Measurements from ENCODE around the gene ZFYVE21. TPM values are rescaled to one million over a fixed set of nuclear protein-coding genes. Genes with fewer than 3 reads are reported as not detected.

Gene ZFYVE21
- total RNA-seq, result 27.8 TPM
- polyA plus RNA-seq, result 38.9 TPM
- long read RNA-seq, donor 1, partial matches to known transcripts, result 0 of 2 reads
- long read RNA-seq, donor 1, other reads (novel, unspliced or antisense), result 0 of 2 reads
- long read RNA-seq, donor 2, result 0 reads
- long read RNA-seq, donor 3, transcript ZFYVE21-202 (7 exons, 1,383 nt), result major isoform, 28 of 32 reads
- long read RNA-seq, donor 3, partial matches to known transcripts, result 0 of 32 reads
- long read RNA-seq, donor 3, other reads (novel, unspliced or antisense), result 0 of 32 reads
- long read RNA-seq, donor 4, transcript ZFYVE21-202 (7 exons, 1,383 nt), result major isoform, 13 of 15 reads
- long read RNA-seq, donor 4, partial matches to known transcripts, result 0 of 15 reads
- long read RNA-seq, donor 4, other reads (novel, unspliced or antisense), result 0 of 15 reads
- long read RNA-seq, donor 5, transcript ZFYVE21-202 (7 exons, 1,383 nt), result major isoform, 37 of 44 reads
- long read RNA-seq, donor 5, partial matches to known transcripts, result 0 of 44 reads
- long read RNA-seq, donor 5, other reads (novel, unspliced or antisense), result 0 of 44 reads
- long read RNA-seq, donor 6, transcript ZFYVE21-202 (7 exons, 1,383 nt), result major isoform, 18 of 23 reads
- long read RNA-seq, donor 6, partial matches to known transcripts, result 0 of 23 reads
- long read RNA-seq, donor 6, other reads (novel, unspliced or antisense), result 0 of 23 reads
- long read RNA-seq, donor 7, transcript ZFYVE21-202 (7 exons, 1,383 nt), result major isoform, 21 of 37 reads
- long read RNA-seq, donor 7, partial matches to known transcripts, result 14 of 37 reads
- long read RNA-seq, donor 7, other reads (novel, unspliced or antisense), result 0 of 37 reads
- long read RNA-seq, donor 8, transcript ZFYVE21-202 (7 exons, 1,383 nt), result major isoform, 6 of 8 reads
- long read RNA-seq, donor 8, partial matches to known transcripts, result 0 of 8 reads
- long read RNA-seq, donor 8, other reads (novel, unspliced or antisense), result 0 of 8 reads
- long read RNA-seq, donor 9, transcript ZFYVE21-202 (7 exons, 1,383 nt), result major isoform, 17 of 19 reads
- long read RNA-seq, donor 9, partial matches to known transcripts, result 0 of 19 reads
- long read RNA-seq, donor 9, other reads (novel, unspliced or antisense), result 0 of 19 reads
- long read RNA-seq, donor 10, transcript ZFYVE21-202 (7 exons, 1,383 nt), result major isoform, 23 of 40 reads
- long read RNA-seq, donor 10, partial matches to known transcripts, result 16 of 40 reads
- long read RNA-seq, donor 10, other reads (novel, unspliced or antisense), result 0 of 40 reads

DNA sequence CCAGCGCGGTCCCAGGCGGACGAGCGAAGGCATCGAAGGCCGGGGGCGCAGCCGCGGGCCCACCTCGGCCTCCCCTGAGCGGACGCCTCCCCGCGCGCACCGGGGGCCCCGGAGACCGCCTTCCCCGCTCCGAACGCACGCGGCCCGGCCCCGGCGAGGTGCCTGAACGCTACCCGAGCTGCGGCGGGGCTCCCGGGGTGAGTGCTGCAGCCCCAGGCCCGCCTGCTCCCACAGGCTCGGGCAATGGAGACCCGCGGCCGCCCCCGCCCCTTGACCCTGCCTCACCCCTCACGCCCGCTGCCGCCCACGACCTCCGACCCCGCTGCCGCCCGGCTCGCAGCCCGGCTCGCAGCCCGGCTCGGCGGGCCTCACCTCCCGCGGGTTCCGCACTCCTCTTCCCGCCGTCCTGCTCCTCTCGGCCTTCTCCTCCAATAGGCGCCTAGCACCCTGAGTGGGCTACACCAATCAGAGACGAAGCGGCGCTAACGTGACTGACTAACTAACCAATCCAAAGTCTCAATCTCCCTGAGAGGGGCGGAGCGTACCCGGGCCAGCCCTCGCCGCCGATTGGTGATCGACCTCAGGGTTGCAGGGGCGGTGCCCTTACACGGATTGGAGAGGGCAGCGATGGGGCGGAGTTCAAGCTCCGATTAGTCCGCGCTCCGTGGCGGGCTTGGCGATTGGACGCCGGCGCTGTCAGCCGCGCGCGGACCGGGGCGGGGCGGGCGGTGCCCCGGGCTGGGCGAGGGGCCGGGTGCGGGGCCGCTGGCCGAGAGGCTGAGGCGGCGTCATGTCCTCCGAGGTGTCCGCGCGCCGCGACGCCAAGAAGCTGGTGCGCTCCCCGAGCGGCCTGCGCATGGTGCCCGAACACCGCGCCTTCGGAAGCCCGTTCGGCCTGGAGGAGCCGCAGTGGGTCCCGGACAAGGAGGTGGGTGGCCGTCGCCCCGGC, at the start of gene ZFYVE21, which contains the start of gene XRCC3:
ZFYVE21 (plus strand) TSS at position 759 of the 949 bp plus-strand sequence; CDS start at position 791, 32 bp downstream.
XRCC3 (minus strand) TSS at position 400 of the 949 bp plus-strand sequence. CDS start 4,364 bp downstream, outside the sequence.
- Histone ChIP-seq H3K9me3 (ENCODE audit: control insufficient read depth in 2 of 2, insufficient read depth in 1 of 2, low read length in 1 of 2) (no peaks in the 10 kb centered on the region), H3K4me1 (ENCODE audit: control insufficient read depth in 2 of 2, insufficient read depth in 2 of 2, low read length in 2 of 2) (peaks cover 27 to 52% of the 10 kb centered on the region in 2 donors), H3K36me3 (ENCODE audit: control insufficient read depth in 2 of 2, insufficient read depth in 2 of 2, low read length in 1 of 2) (peaks cover 0 to 5% of the 10 kb centered on the region in 2 donors), H3K27me3 (ENCODE audit: control insufficient read depth in 2 of 2, insufficient read depth in 1 of 2, low read length in 1 of 2) (no peaks in the 10 kb centered on the region), H3K27ac (ENCODE audit: low read depth in 1 of 2, low read length in 1 of 2) (peak within 1 kb of the TSS in 1 of 2 donors; percentile 36), H3K4me3 (ENCODE audit: low read length in 2 of 2) (peak within 1 kb of the TSS; percentile 62 to 85)
- DNase-seq (ENCODE audit: low read depth in 6 of 9, low spot score in 9 of 9), result peak; percentile 95 to 100 (median 99)
- WGBS, result under 1% methylated on average over 121 of the region's 121 CpGs

DNA sequence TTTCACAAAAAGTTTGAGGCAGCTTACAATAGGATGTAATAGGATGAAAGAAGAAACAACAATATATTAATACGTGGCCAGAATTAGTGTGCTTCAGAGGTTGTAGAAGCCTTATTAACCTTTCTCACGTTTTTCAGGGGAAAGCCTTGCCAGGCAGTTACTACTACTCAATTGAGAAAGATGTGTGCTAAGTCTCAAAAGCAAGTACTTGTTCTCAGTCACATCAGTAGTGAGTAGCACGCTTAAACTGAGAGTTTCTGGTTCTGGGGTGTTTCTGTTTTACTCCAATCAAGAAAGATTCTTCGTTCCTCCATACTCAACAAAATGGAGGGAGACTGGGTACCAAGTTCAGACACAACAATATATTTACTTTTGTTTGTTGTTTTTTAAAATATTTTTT, 47.9 kb upstream of the ZFYVE21 start:
- Histone ChIP-seq H3K27ac (ENCODE audit: low read depth in 1 of 2, low read length in 1 of 2) (no peak overlapping the region), H3K4me1 (ENCODE audit: control insufficient read depth in 2 of 2, insufficient read depth in 2 of 2, low read length in 2 of 2) (no peaks in the 10 kb centered on the region), H3K36me3 (ENCODE audit: control insufficient read depth in 2 of 2, insufficient read depth in 2 of 2, low read length in 1 of 2) (peaks cover 50 to 70% of the 10 kb centered on the region in 2 donors), H3K4me3 (ENCODE audit: low read length in 2 of 2) (no peak overlapping the region), H3K27me3 (ENCODE audit: control insufficient read depth in 2 of 2, insufficient read depth in 1 of 2, low read length in 1 of 2) (no peaks in the 10 kb centered on the region), H3K9me3 (ENCODE audit: control insufficient read depth in 2 of 2, insufficient read depth in 1 of 2, low read length in 1 of 2) (no peaks in the 10 kb centered on the region)
- no peak for DNase-seq (ENCODE audit: low read depth in 6 of 9, low spot score in 9 of 9)
- 96% methylated on average over 4 of the region's 4 CpGs for WGBS

DNA sequence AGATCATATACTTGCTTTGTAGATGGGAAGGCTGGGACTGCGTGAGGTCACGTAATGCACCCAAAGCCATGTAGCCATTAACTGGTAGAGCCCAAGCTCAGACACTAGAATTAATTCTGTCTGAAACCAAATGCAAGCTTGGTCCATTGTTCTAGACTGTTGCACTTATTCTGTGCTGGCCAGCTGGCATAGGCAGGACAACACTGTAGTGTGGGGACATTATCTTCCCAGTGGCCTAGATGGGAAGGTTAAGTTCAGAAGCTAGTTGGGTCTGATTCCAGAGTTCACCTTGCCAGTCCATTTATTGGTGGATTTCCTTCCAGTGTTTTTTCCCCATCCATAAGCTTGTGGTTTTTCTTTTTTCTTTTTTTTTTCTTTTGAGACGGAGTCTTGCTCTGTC, 47.5 kb upstream of the ZFYVE21 start:
- whole genome bisulfite sequencing, result 97% methylated on average over 3 of the region's 3 CpGs
- H3K36me3 ChIP-seq (ENCODE audit: control insufficient read depth in 2 of 2, insufficient read depth in 2 of 2, low read length in 1 of 2), result peaks cover 54 to 72% of the 10 kb centered on the region in 2 donors

DNA sequence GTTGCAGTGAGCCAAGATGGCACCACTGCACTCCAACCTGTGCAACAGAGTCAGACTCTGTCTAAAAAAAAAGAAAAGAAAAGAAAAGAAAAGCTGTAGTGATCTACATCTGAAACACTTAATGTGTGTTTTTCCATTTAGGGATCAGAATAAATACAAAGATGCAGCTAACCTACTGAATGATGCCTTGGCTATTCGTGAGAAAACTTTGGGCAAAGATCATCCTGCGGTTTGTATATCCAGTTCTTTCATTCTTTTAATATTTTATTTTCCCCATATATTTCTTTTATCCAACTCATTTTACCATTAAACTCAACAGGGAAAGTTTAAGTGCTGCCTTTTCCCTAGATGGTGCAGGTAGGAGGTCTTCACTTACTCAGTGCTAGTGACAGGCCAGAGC, 46.2 kb upstream of the ZFYVE21 start:
- Histone ChIP-seq H3K27ac (ENCODE audit: low read depth in 1 of 2, low read length in 1 of 2) (no peak overlapping the region), H3K36me3 (ENCODE audit: control insufficient read depth in 2 of 2, insufficient read depth in 2 of 2, low read length in 1 of 2) (peaks cover 56 to 66% of the 10 kb centered on the region in 2 donors), H3K27me3 (ENCODE audit: control insufficient read depth in 2 of 2, insufficient read depth in 1 of 2, low read length in 1 of 2) (no peaks in the 10 kb centered on the region), H3K4me3 (ENCODE audit: low read length in 2 of 2) (no peak overlapping the region), H3K9me3 (ENCODE audit: control insufficient read depth in 2 of 2, insufficient read depth in 1 of 2, low read length in 1 of 2) (no peaks in the 10 kb centered on the region), H3K4me1 (ENCODE audit: control insufficient read depth in 2 of 2, insufficient read depth in 2 of 2, low read length in 2 of 2) (no peaks in the 10 kb centered on the region)
- DNase-seq (ENCODE audit: low read depth in 6 of 9, low spot score in 9 of 9), result no peak
- over 99% methylated on average over 2 of the region's 2 CpGs for WGBS

More for the DNA sequence above, 47.5 kb upstream of the ZFYVE21 start:
- no peaks in the 10 kb centered on the region for H3K4me1 ChIP-seq (ENCODE audit: control insufficient read depth in 2 of 2, insufficient read depth in 2 of 2, low read length in 2 of 2)
- H3K27ac ChIP-seq (ENCODE audit: low read depth in 1 of 2, low read length in 1 of 2), result no peak overlapping the region
- no peak overlapping the region for H3K4me3 ChIP-seq (ENCODE audit: low read length in 2 of 2)
- H3K27me3 ChIP-seq (ENCODE audit: control insufficient read depth in 2 of 2, insufficient read depth in 1 of 2, low read length in 1 of 2), result no peaks in the 10 kb centered on the region
- DNase-seq (ENCODE audit: low read depth in 6 of 9, low spot score in 9 of 9), result no peak
- no peaks in the 10 kb centered on the region for H3K9me3 ChIP-seq (ENCODE audit: control insufficient read depth in 2 of 2, insufficient read depth in 1 of 2, low read length in 1 of 2)

DNA sequence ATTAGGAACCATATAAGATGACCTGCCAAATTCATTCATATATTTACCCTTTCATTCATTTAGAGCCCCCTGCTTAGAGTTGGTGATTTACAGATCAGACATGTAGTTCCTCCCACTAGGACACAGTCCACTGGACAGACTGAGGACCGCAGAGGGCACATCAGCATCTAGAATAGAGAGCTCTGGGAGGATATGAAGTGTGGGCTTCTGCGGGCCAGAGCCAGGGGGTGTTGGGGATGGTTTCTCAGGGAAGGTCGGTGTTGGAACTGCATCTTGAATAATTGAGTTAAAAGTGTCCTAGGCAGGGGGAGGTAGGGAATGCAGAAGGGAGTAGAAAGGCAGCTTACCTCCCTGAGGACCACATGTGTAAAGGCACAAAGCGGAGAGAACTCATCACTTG, 43.7 kb upstream of the ZFYVE21 start:
- no peaks in the 10 kb centered on the region for H3K4me1 ChIP-seq (ENCODE audit: control insufficient read depth in 2 of 2, insufficient read depth in 2 of 2, low read length in 2 of 2)
- H3K4me3 ChIP-seq (ENCODE audit: low read length in 2 of 2), result no peak overlapping the region
- H3K27ac ChIP-seq (ENCODE audit: low read depth in 1 of 2, low read length in 1 of 2), result no peak overlapping the region
- peaks cover 69 to 76% of the 10 kb centered on the region in 2 donors for H3K36me3 ChIP-seq (ENCODE audit: control insufficient read depth in 2 of 2, insufficient read depth in 2 of 2, low read length in 1 of 2)
- DNase-seq (ENCODE audit: low read depth in 6 of 9, low spot score in 9 of 9), result no peak
- WGBS, result 97% methylated on average over 4 of the region's 4 CpGs
- no peaks in the 10 kb centered on the region for H3K9me3 ChIP-seq (ENCODE audit: control insufficient read depth in 2 of 2, insufficient read depth in 1 of 2, low read length in 1 of 2)
- no peaks in the 10 kb centered on the region for H3K27me3 ChIP-seq (ENCODE audit: control insufficient read depth in 2 of 2, insufficient read depth in 1 of 2, low read length in 1 of 2)

DNA sequence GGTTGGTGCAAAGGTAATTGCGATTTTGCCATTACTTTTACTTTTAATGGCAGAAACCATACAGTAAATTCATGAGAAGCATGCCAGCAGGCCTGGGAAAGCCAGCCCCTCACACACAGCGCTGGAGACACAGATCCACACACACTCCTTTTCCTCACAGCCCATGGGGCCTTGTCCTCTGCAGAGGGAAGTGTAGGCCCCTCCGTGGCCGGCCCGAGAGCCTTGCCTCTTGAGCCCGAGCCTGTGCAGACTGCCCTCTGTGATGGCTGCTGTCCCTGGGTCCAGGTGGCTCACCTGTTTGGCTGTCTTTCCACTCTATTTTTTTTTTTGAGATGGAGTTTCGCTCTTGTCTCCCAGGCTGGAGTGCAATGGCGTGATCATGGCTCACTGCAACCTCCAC, 39.7 kb upstream of the ZFYVE21 start:
- H3K27ac ChIP-seq (ENCODE audit: low read depth in 1 of 2, low read length in 1 of 2), result no peak overlapping the region
- no peak for DNase-seq (ENCODE audit: low read depth in 6 of 9, low spot score in 9 of 9)
- H3K27me3 ChIP-seq (ENCODE audit: control insufficient read depth in 2 of 2, insufficient read depth in 1 of 2, low read length in 1 of 2), result no peaks in the 10 kb centered on the region
- H3K36me3 ChIP-seq (ENCODE audit: control insufficient read depth in 2 of 2, insufficient read depth in 2 of 2, low read length in 1 of 2), result peaks cover 80 to 82% of the 10 kb centered on the region in 2 donors
- 98% methylated on average over 8 of the region's 8 CpGs for WGBS
- H3K9me3 ChIP-seq (ENCODE audit: control insufficient read depth in 2 of 2, insufficient read depth in 1 of 2, low read length in 1 of 2), result no peaks in the 10 kb centered on the region
- no peaks in the 10 kb centered on the region for H3K4me1 ChIP-seq (ENCODE audit: control insufficient read depth in 2 of 2, insufficient read depth in 2 of 2, low read length in 2 of 2)
- no peak overlapping the region for H3K4me3 ChIP-seq (ENCODE audit: low read length in 2 of 2)

DNA sequence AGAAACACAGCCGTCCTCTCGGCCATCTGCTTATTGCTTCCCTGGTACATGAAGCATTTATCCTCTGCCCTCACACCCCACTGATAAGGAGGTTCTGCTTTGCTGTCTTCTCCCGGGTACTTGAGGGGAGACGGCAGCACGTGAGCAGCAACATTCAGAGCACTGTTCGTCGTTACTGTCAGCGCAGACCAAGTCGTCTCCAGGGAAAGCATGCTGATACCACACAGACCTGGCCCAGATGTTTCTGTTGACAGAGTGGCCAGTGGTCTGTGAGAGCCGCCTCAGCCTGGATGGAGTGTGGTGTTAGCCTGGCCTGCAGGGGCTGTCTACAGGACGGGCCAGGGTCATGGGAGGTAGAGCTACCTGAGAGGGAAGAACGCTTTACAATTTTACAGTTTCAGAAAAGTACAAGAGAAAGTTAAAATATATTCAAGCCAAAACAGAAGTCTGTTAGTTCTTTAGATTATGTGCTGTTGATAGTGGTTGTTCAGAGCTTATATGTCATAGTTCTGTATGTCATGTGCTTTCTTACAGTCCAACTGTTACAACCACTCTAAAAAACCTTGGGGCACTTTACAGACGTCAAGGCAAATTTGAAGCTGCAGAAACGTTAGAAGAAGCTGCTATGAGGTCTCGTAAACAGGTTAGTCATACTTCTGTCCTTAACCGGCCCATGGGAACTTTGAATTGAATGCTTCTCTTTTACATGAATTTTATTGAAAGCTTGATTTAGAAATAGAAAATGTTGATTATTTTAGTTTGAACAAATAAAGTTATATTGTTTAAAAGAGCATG, 38.5 kb upstream of the ZFYVE21 start:
- H3K27ac ChIP-seq (ENCODE audit: low read depth in 1 of 2, low read length in 1 of 2), result no peak overlapping the region
- no peaks in the 10 kb centered on the region for H3K27me3 ChIP-seq (ENCODE audit: control insufficient read depth in 2 of 2, insufficient read depth in 1 of 2, low read length in 1 of 2)
- no peak for DNase-seq (ENCODE audit: low read depth in 6 of 9, low spot score in 9 of 9)
- H3K4me1 ChIP-seq (ENCODE audit: control insufficient read depth in 2 of 2, insufficient read depth in 2 of 2, low read length in 2 of 2), result no peaks in the 10 kb centered on the region
- 97% methylated on average over 16 of the region's 16 CpGs for WGBS
- no peak overlapping the region for H3K4me3 ChIP-seq (ENCODE audit: low read length in 2 of 2)
- H3K36me3 ChIP-seq (ENCODE audit: control insufficient read depth in 2 of 2, insufficient read depth in 2 of 2, low read length in 1 of 2), result peaks cover 83 to 84% of the 10 kb centered on the region in 2 donors
- no peaks in the 10 kb centered on the region for H3K9me3 ChIP-seq (ENCODE audit: control insufficient read depth in 2 of 2, insufficient read depth in 1 of 2, low read length in 1 of 2)

All from thymus (tissue), 14 donors.